ENCODE data around the gene STAG3. TPM values are rescaled to one million over a fixed set of nuclear protein-coding genes. Genes with fewer than 3 reads are reported as not detected.
"Not testable (repeated sequence)": the region's sequence is repeated elsewhere in the genome, so short reads cannot be mapped to it uniquely, and the experiment has no call there.

Gene STAG3
- total and polyA plus RNA-seq, 2 experiments from 2014 or later: 1.0 to 4.8 TPM

GRCh38 chr7:100247152-100247757, 69.5 kb downstream of the STAG3 start:
- Histone ChIP-seq H3K4me1 (ENCODE audit: insufficient read depth) (peaks cover 11% of the 10 kb centered on the region), H3K4me3 (no peak overlapping the region)

GRCh38 chr7:100248483-100248882, 70.8 kb downstream of the STAG3 start:
- H3K79me2 ChIP-seq: peaks cover 42% of the 10 kb centered on the region
- no peaks in the 10 kb centered on the region for H3K9me2 ChIP-seq (replicated peaks; ENCODE audit: insufficient read depth)
- no peak overlapping the region for H3K4me2 ChIP-seq
- H3K9me3 ChIP-seq (ENCODE audit: low read depth): no peaks in the 10 kb centered on the region
- H3K36me3 ChIP-seq (replicated peaks; ENCODE audit: insufficient read depth, low read depth): no peaks in the 10 kb centered on the region
- no peaks in the 10 kb centered on the region for H3K27me3 ChIP-seq
- 90% methylated on average over 10 of the region's 10 CpGs for WGBS (ENCODE audit: low lambda C conversion rate, missing lambda C conversion rate)
- H3K4me3 ChIP-seq: no peak overlapping the region
- TF ChIP-seq EZH2 (IDR thresholded peaks at IDR 0.05; ENCODE audit: borderline replicate concordance): no peak
- no peak for TF ChIP-seq CTCF (IDR thresholded peaks at IDR 0.05; ENCODE audit: poor library complexity)
- TF ChIP-seq EZH2phosphoT487 (IDR thresholded peaks at IDR 0.05; ENCODE audit: low read depth, severe bottlenecking, unreplicated experiment): no peak
- no peak overlapping the region for H2AFZ ChIP-seq
- peaks cover 11% of the 10 kb centered on the region for H3K4me1 ChIP-seq (ENCODE audit: insufficient read depth)
- no peak for DNase-seq (ENCODE audit: low spot score)
- H4K20me1 ChIP-seq (ENCODE audit: insufficient read depth, poor library complexity, severe bottlenecking): no peaks in the 10 kb centered on the region
- H3K27ac ChIP-seq: peak overlapping the region; percentile 79

More at GRCh38 chr7:100247152-100247757, 69.5 kb downstream of the STAG3 start:
- H3K9me2 ChIP-seq (replicated peaks; ENCODE audit: insufficient read depth): no peaks in the 10 kb centered on the region
- H3K9me3 ChIP-seq (ENCODE audit: low read depth): no peaks in the 10 kb centered on the region
- WGBS (ENCODE audit: low lambda C conversion rate, missing lambda C conversion rate): 32% methylated on average over 11 of the region's 11 CpGs
- no peak overlapping the region for H2AFZ ChIP-seq
- no peaks in the 10 kb centered on the region for H3K27me3 ChIP-seq
- peak overlapping the region; percentile 31 for H3K4me2 ChIP-seq
- no peaks in the 10 kb centered on the region for H3K36me3 ChIP-seq (replicated peaks; ENCODE audit: insufficient read depth, low read depth)
- peak overlapping the region; percentile 89 for H3K27ac ChIP-seq
- no peaks in the 10 kb centered on the region for H4K20me1 ChIP-seq (ENCODE audit: insufficient read depth, poor library complexity, severe bottlenecking)
- peak; percentile 86 for DNase-seq (ENCODE audit: low spot score)
- TF ChIP-seq EZH2 (IDR thresholded peaks at IDR 0.05; ENCODE audit: borderline replicate concordance) (no peak), EZH2phosphoT487 (IDR thresholded peaks at IDR 0.05; ENCODE audit: low read depth, severe bottlenecking, unreplicated experiment) (no peak), CTCF (IDR thresholded peaks at IDR 0.05; ENCODE audit: poor library complexity) (no peak)
- peaks cover 41% of the 10 kb centered on the region for H3K79me2 ChIP-seq

- Histone ChIP-seq H3K4me1 (ENCODE audit: insufficient read depth) (no peaks in the 10 kb centered on the region), H3K79me2 (peaks cover 19% of the 10 kb centered on the region), H3K4me3 (no peak overlapping the region), H3K9me3 (ENCODE audit: low read depth) (no peaks in the 10 kb centered on the region), H3K27ac (no peak overlapping the region), H3K27me3 (no peaks in the 10 kb centered on the region), H2AFZ (no peak overlapping the region), H3K36me3 (replicated peaks; ENCODE audit: insufficient read depth, low read depth) (no peaks in the 10 kb centered on the region), H3K9me2 (replicated peaks; ENCODE audit: insufficient read depth) (no peaks in the 10 kb centered on the region), H3K4me2 (no peak overlapping the region), H4K20me1 (ENCODE audit: insufficient read depth, poor library complexity, severe bottlenecking) (no peaks in the 10 kb centered on the region)
- WGBS (ENCODE audit: low lambda C conversion rate, missing lambda C conversion rate): 91% methylated on average over 7 of the region's 7 CpGs
- DNase-seq (ENCODE audit: low spot score): no peak
- TF ChIP-seq EZH2 (IDR thresholded peaks at IDR 0.05; ENCODE audit: borderline replicate concordance) (no peak), CTCF (IDR thresholded peaks at IDR 0.05; ENCODE audit: poor library complexity) (no peak), EZH2phosphoT487 (IDR thresholded peaks at IDR 0.05; ENCODE audit: low read depth, severe bottlenecking, unreplicated experiment) (no peak)
Measured at GRCh38 chr7:100257017-100257416, 79.3 kb downstream of the STAG3 start.

- not testable (repeated sequence) for DNase-seq (ENCODE audit: low spot score)
Measured at GRCh38 chr7:100259984-100260383, 82.3 kb downstream of the STAG3 start.

GRCh38 chr7:100262896-100263295, 85.2 kb downstream of the STAG3 start:
- not testable (repeated sequence) for H3K9me2 ChIP-seq (replicated peaks; ENCODE audit: insufficient read depth); H4K20me1 ChIP-seq (ENCODE audit: insufficient read depth, poor library complexity, severe bottlenecking); H3K9me3 ChIP-seq (ENCODE audit: low read depth); DNase-seq (ENCODE audit: low spot score); H3K27ac ChIP-seq; H3K4me1 ChIP-seq (ENCODE audit: insufficient read depth); H3K4me2 ChIP-seq; H2AFZ ChIP-seq; H3K27me3 ChIP-seq; H3K36me3 ChIP-seq (replicated peaks; ENCODE audit: insufficient read depth, low read depth); H3K4me3 ChIP-seq
- H3K79me2 ChIP-seq: peaks cover 58% of the 10 kb centered on the region
- WGBS (ENCODE audit: low lambda C conversion rate, missing lambda C conversion rate): 96% methylated on average over 4 of the region's 4 CpGs

More at GRCh38 chr7:100259984-100260383, 82.3 kb downstream of the STAG3 start:
- H3K9me2 ChIP-seq (replicated peaks; ENCODE audit: insufficient read depth); H2AFZ ChIP-seq; H3K4me2 ChIP-seq; H3K9me3 ChIP-seq (ENCODE audit: low read depth); H3K4me3 ChIP-seq; H3K27me3 ChIP-seq; H3K27ac ChIP-seq; H3K4me1 ChIP-seq (ENCODE audit: insufficient read depth); H4K20me1 ChIP-seq (ENCODE audit: insufficient read depth, poor library complexity, severe bottlenecking); H3K36me3 ChIP-seq (replicated peaks; ENCODE audit: insufficient read depth, low read depth): not testable (repeated sequence)
- H3K79me2 ChIP-seq: peaks cover 33% of the 10 kb centered on the region
- 81% methylated on average over 8 of the region's 8 CpGs for WGBS (ENCODE audit: low lambda C conversion rate, missing lambda C conversion rate)
